Lower leg skin (tissue), 4 donors: ENCODE measurements around the gene TBX1. TPM values are rescaled to one million over a fixed set of nuclear protein-coding genes. Genes with fewer than 3 reads are reported as not detected.

Source experiments
- DNase-seq, 2 donors: peaks; one replicate each; pipeline ENCODE4 v3.0.0-alpha.2; 2019; ENCODE audit warnings: low spot score in 2 of 2
- H3K4me3 ChIP-seq: fragments of 200-600 bp; sonication (generic); 2 replicates; pipeline ENCODE4 v1.5.1; 2017; ENCODE audit warnings: mild to moderate bottlenecking, low read depth; ENCODE audit not compliant: poor library complexity, severe bottlenecking
- CTCF ChIP-seq, 3 donors: fragments of 450-650 bp; IDR thresholded peaks; one replicate each; pipeline ENCODE4 v1.5.1; 2016; ENCODE audit warnings: antibody characterized with exemption in 3 of 3, mild to moderate bottlenecking in 3 of 3, moderate library complexity in 2 of 3
- POLR2A ChIP-seq, 2 donors: fragments of 450-650 bp; IDR thresholded peaks; one replicate each; pipeline ENCODE4 v1.6.1; 2016 to 2017; ENCODE audit warnings: antibody characterized with exemption in 2 of 2, mild to moderate bottlenecking in 1 of 2, moderate library complexity in 1 of 2
- WGBS, 2 donors: methylation state at CpG; one replicate each; pipeline ENCODE4 v1.1.5; 2018; 5-methylcytosine and 5-hydroxymethylcytosine counted together
- intact Hi-C: fragments of 100-400 bp; cut with DNase I; formaldehyde crosslinking; loops from one replicate; pipeline ENCODE4 v1.15.0; 2023; ENCODE audit warnings: low total_unique reads
- total RNA-seq, 4 donors: library from RNA; depleted of rRNA; stranded (reverse); fragments of >200 nt; gene quantifications; one replicate each; pipeline ENCODE4 v1.1.0, GENCODE V29; 2016

The TBX1 gene
- total RNA-seq, 4 donors from 2014 or later = 1.5 to 14.1 (median 4.9) TPM

DNA sequence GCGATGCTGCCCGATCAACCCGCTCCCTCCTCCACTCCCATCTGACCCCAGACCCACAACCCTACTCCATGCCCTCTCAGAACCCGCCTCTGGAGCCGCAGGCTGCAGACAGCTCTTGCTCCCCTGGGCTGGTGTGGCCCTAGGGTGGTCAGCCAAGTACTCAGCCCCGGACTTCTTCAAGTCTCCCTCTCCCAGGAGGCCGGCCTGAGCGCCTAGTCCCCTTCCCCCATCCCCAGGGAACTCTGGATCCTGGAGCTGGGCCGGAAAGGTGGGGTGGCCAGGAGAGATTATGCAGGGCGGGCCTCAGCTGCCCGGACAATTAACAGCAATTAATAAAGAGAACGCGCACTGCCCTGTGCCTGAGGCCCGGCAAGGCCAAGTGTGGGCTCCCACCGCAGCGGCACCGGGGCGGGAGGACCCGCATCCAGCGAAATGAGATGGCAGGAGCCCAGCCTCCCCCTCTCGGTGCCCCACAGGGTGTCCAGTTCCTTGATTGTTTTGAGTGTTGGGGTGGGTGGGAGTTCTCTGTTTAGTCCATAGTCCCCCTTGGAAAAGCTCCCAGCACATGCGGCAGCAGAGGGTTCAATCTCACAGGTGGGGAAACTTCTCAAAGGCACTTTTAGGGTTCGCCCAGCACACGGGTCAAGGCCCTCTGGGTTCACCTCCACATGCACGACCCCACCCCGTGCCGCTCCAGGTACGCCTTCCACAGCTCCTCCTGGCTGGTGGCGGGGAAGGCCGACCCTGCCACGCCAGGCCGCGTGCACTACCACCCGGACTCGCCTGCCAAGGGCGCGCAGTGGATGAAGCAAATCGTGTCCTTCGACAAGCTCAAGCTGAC is 3.1 kb downstream of the TBX1 start:
- DNase-seq = no peak
- intact Hi-C loops = no loop called here
- TF ChIP-seq POLR2A (IDR thresholded peaks at IDR 0.05) (no peak), CTCF (IDR thresholded peaks at IDR 0.05) (no peak)
- H3K4me3 ChIP-seq = no peak overlapping the region
- WGBS, 2 donors = 85 to 86% methylated on average over 37 to 39 of the region's 39 CpGs

DNA sequence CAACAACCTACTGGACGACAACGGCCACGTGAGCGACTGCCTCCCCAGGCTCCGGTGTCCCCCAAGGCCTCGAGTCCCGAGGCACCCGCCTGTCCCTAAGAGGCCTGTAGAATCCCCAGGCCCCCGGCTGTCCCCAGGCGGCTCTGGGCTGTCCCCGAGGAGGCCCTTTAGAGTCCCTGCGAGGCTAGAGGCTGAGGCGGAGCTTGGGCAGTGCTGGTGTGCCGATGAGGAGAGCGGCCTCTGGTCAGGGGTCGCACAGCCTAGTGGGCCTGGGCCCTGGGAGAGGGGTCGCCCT is 3.7 kb downstream of the TBX1 start:
- H3K4me3 ChIP-seq = no peak overlapping the region
- DNase-seq = no peak
- WGBS, 2 donors = 89 to 95% methylated on average over 17 of the region's 17 CpGs
- no peak for TF ChIP-seq CTCF (IDR thresholded peaks at IDR 0.05)
- intact Hi-C loops = no loop called here

DNA sequence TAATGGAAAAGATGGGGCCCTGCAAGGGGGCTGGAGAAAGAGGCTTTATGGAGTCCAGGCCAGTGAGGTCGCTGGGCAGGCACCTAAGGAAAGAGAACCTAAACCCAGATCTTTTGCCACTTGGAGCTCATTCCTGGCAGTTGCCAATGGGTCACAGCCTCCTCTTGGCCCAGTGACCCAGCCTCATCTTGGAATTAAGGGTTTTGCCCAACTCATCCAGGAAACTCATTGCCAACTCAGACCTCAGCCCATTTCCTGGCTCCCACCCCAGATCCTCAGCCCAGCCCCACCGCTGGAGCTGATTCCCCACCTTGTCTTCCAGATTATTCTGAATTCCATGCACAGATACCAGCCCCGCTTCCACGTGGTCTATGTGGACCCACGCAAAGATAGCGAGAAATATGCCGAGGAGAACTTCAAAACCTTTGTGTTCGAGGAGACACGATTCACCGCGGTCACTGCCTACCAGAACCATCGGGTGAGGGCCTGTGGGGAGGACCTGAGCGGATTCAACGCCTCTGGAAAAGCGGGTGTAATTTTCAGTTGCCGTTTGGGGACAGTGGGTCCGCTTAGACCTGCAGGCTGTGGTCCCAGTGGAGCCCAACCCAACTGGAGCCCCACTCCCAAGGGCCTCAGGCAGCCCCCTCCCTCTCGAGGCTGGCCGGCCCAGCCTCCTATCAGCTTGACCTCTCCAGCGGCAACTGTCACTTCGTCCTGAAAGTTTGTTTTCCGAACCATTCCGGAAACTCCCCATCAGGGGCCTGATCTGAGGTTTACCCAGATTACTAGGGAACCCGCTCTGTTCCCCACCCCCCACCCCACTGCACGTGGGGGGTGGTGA is 4.3 kb downstream of the TBX1 start:
- WGBS, 2 donors = 85% methylated on average over 25 of the region's 25 CpGs
- TF ChIP-seq CTCF (IDR thresholded peaks at IDR 0.05) (no peak), POLR2A (IDR thresholded peaks at IDR 0.05) (no peak)
- intact Hi-C loops = no loop called here
- DNase-seq = no peak
- no peak overlapping the region for H3K4me3 ChIP-seq

DNA sequence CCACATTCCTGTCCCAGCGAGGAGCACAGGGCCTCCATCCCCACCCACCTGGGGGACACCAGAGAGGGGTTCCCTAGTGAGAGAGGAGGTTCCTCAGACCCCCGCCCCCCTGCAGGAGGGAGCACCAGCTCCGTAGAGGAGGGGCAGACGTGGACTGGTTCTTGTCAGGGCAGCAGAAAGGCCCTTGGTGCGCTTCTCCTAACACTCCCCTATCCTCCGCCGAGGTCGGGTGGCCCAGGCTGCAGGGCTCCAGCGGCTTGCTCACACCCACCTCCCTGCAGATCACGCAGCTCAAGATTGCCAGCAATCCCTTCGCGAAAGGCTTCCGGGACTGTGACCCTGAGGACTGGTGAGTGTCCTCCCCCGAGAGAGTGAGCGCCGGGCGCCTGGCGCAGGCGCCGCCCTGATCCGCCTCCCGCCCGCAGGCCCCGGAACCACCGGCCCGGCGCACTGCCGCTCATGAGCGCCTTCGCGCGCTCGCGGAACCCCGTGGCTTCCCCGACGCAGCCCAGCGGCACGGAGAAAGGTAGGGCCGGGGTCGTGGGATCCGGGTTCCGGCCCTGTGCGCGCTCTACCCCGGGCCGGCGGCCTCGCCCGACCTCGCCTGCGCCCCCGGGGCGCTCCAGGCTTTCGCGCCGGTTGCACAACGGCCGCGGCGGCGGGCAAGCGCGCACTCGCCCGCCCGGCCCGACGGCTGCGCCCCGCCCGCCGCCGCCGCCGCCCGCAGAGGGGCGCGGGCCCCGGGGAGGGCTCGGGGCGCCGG is 5.1 kb downstream of the TBX1 start:
- DNase-seq = no peak
- no peak for TF ChIP-seq CTCF (IDR thresholded peaks at IDR 0.05)
- TF ChIP-seq POLR2A (IDR thresholded peaks at IDR 0.05) = no peak
- intact Hi-C loops = no loop called here
- H3K4me3 ChIP-seq = no peak overlapping the region
- 21 to 53% methylated on average over 5 to 15 of the region's 83 CpGs for WGBS, 2 donors

- no peak for DNase-seq
- intact Hi-C loops = no loop called here
- 15% methylated on average over 11 of the region's 36 CpGs; no CpG with 5 or more reads in 1 of the 2 donors for WGBS, 2 donors
- TF ChIP-seq CTCF (IDR thresholded peaks at IDR 0.05) (no peak), POLR2A (IDR thresholded peaks at IDR 0.05) (no peak)
- peak overlapping the region; percentile 22 for H3K4me3 ChIP-seq
Measured at GRCh38 chr22:19766240-19766510, 5.6 kb downstream of the TBX1 start.
